ENCODE results near the gene LMAN1L.

LMAN1L gene

GRCh38 chr15:74821091-74821789 is 8.6 kb downstream of the LMAN1L start:
- Histone ChIP-seq H3K79me2 (ENCODE audit: control insufficient read depth, insufficient read depth, low read length, unreplicated experiment) (no peaks in the 10 kb centered on the region), H3K36me3 (ENCODE audit: insufficient read depth, low read length) (no peaks in the 10 kb centered on the region), H2AFZ (ENCODE audit: low read length, unreplicated experiment) (no peak overlapping the region), H3K4me1 (ENCODE audit: control insufficient read depth, insufficient read depth, low read length, unreplicated experiment) (peaks cover 18% of the 10 kb centered on the region), H3K4me3 (ENCODE audit: low read depth, low read length) (no peak overlapping the region), H3K27me3 (ENCODE audit: insufficient read depth, low read length) (peaks cover 20% of the 10 kb centered on the region), H3K27ac (ENCODE audit: low read depth, low read length) (no peak overlapping the region)

- Histone ChIP-seq H3K79me2 (ENCODE audit: control insufficient read depth, insufficient read depth, low read length, unreplicated experiment) (no peaks in the 10 kb centered on the region), H3K4me3 (ENCODE audit: low read depth, low read length) (no peak overlapping the region), H3K27ac (ENCODE audit: low read depth, low read length) (no peak overlapping the region), H3K27me3 (ENCODE audit: insufficient read depth, low read length) (peaks cover 24% of the 10 kb centered on the region), H3K36me3 (ENCODE audit: insufficient read depth, low read length) (no peaks in the 10 kb centered on the region), H3K4me1 (ENCODE audit: control insufficient read depth, insufficient read depth, low read length, unreplicated experiment) (peaks cover 18% of the 10 kb centered on the region), H2AFZ (ENCODE audit: low read length, unreplicated experiment) (no peak overlapping the region)
These were observed 9.1 kb downstream of the LMAN1L start for GRCh38 chr15:74821790-74822158.

- Histone ChIP-seq H3K27me3 (ENCODE audit: insufficient read depth, low read length) (peaks cover 28% of the 10 kb centered on the region), H3K36me3 (ENCODE audit: insufficient read depth, low read length) (no peaks in the 10 kb centered on the region), H2AFZ (ENCODE audit: low read length, unreplicated experiment) (no peak overlapping the region), H3K4me3 (ENCODE audit: low read depth, low read length) (no peak overlapping the region), H3K4me1 (ENCODE audit: control insufficient read depth, insufficient read depth, low read length, unreplicated experiment) (peaks cover 16% of the 10 kb centered on the region), H3K79me2 (ENCODE audit: control insufficient read depth, insufficient read depth, low read length, unreplicated experiment) (no peaks in the 10 kb centered on the region), H3K27ac (ENCODE audit: low read depth, low read length) (no peak overlapping the region)
These were observed 9.6 kb downstream of the LMAN1L start for GRCh38 chr15:74822233-74822632.

- H3K27ac ChIP-seq (ENCODE audit: low read depth, low read length) = no peak overlapping the region
- peaks cover 8% of the 10 kb centered on the region for H3K4me1 ChIP-seq (ENCODE audit: control insufficient read depth, insufficient read depth, low read length, unreplicated experiment)
- no peak overlapping the region for H3K4me3 ChIP-seq (ENCODE audit: low read depth, low read length)
- no peak overlapping the region for H2AFZ ChIP-seq (ENCODE audit: low read length, unreplicated experiment)
- H3K27me3 ChIP-seq (ENCODE audit: insufficient read depth, low read length) = peaks cover 39% of the 10 kb centered on the region
- no peaks in the 10 kb centered on the region for H3K79me2 ChIP-seq (ENCODE audit: control insufficient read depth, insufficient read depth, low read length, unreplicated experiment)
- no peaks in the 10 kb centered on the region for H3K36me3 ChIP-seq (ENCODE audit: insufficient read depth, low read length)
These were observed 10.7 kb downstream of the LMAN1L start for GRCh38 chr15:74823324-74823723.

GRCh38 chr15:74824976-74825375 is 12.3 kb downstream of the LMAN1L start:
- no peaks in the 10 kb centered on the region for H3K79me2 ChIP-seq (ENCODE audit: control insufficient read depth, insufficient read depth, low read length, unreplicated experiment)
- no peaks in the 10 kb centered on the region for H3K36me3 ChIP-seq (ENCODE audit: insufficient read depth, low read length)
- H3K4me1 ChIP-seq (ENCODE audit: control insufficient read depth, insufficient read depth, low read length, unreplicated experiment) = peaks cover 6% of the 10 kb centered on the region
- peaks cover 48% of the 10 kb centered on the region for H3K27me3 ChIP-seq (ENCODE audit: insufficient read depth, low read length)
- no peak overlapping the region for H3K4me3 ChIP-seq (ENCODE audit: low read depth, low read length)
- no peak overlapping the region for H3K27ac ChIP-seq (ENCODE audit: low read depth, low read length)
- no peak overlapping the region for H2AFZ ChIP-seq (ENCODE audit: low read length, unreplicated experiment)

DNA sequence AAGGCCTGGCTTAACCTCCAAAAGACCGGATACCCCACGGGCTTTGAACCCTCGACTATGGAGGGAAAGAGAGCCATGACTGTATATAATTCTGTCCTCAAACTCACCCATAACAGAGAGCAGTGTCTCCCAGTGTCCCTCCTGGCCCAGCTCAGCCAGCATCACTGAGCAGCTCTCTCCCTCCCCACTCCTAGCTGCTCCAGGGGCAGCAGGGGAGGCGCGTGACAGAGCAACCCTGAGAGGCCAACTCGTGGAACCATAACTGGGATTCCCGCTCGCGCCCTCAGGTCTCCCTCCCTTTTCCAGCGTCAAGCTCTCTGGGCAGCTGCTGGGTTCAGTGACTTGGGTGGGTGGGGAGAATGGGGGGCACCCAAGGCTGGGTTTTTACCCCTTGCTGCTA is 13.2 kb downstream of the LMAN1L start:
- Histone ChIP-seq H3K79me2 (ENCODE audit: control insufficient read depth, insufficient read depth, low read length, unreplicated experiment) (no peaks in the 10 kb centered on the region), H3K27me3 (ENCODE audit: insufficient read depth, low read length) (peaks cover 48% of the 10 kb centered on the region), H3K4me1 (ENCODE audit: control insufficient read depth, insufficient read depth, low read length, unreplicated experiment) (peaks cover 6% of the 10 kb centered on the region), H3K27ac (ENCODE audit: low read depth, low read length) (no peak overlapping the region), H3K36me3 (ENCODE audit: insufficient read depth, low read length) (no peaks in the 10 kb centered on the region), H2AFZ (ENCODE audit: low read length, unreplicated experiment) (no peak overlapping the region), H3K4me3 (ENCODE audit: low read depth, low read length) (no peak overlapping the region)

GRCh38 chr15:74826364-74826819 is 13.8 kb downstream of the LMAN1L start, which contains the start of gene CPLX3:
TSS of gene CPLX3 (plus strand) at chr15:74826627. CDS start at chr15:74826704, 77 bp downstream.
- Histone ChIP-seq H2AFZ (ENCODE audit: low read length, unreplicated experiment) (no peak within 1 kb of the TSS), H3K36me3 (ENCODE audit: insufficient read depth, low read length) (no peaks in the 10 kb centered on the region), H3K4me1 (ENCODE audit: control insufficient read depth, insufficient read depth, low read length, unreplicated experiment) (peaks cover 6% of the 10 kb centered on the region), H3K27me3 (ENCODE audit: insufficient read depth, low read length) (peaks cover 48% of the 10 kb centered on the region), H3K4me3 (ENCODE audit: low read depth, low read length) (no peak within 1 kb of the TSS), H3K79me2 (ENCODE audit: control insufficient read depth, insufficient read depth, low read length, unreplicated experiment) (no peaks in the 10 kb centered on the region), H3K27ac (ENCODE audit: low read depth, low read length) (no peak within 1 kb of the TSS)

DNA sequence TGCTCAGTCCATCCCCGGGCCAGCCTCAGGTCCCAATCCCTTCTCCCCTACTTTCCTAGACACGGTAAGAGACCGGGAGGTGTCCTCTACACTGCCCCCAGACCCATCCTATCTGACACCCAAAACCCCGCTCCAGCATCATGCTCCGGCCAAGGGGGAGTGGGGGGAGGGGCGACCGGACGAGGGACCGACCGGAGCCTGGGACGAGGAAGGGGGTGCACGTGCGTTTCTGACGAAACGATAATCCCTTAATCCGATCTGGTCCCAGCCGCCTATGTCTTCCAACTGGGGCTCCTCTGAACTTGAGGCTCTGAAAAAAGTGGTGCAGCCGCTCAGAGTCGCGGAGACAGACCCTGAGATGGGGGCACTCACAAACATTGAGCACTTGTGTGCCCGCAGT is 14.3 kb downstream of the LMAN1L start:
- Histone ChIP-seq H3K79me2 (ENCODE audit: control insufficient read depth, insufficient read depth, low read length, unreplicated experiment) (no peaks in the 10 kb centered on the region), H3K27me3 (ENCODE audit: insufficient read depth, low read length) (peaks cover 48% of the 10 kb centered on the region), H3K4me1 (ENCODE audit: control insufficient read depth, insufficient read depth, low read length, unreplicated experiment) (peaks cover 6% of the 10 kb centered on the region), H3K36me3 (ENCODE audit: insufficient read depth, low read length) (no peaks in the 10 kb centered on the region), H2AFZ (ENCODE audit: low read length, unreplicated experiment) (no peak overlapping the region), H3K27ac (ENCODE audit: low read depth, low read length) (no peak overlapping the region), H3K4me3 (ENCODE audit: low read depth, low read length) (no peak overlapping the region)

DNA sequence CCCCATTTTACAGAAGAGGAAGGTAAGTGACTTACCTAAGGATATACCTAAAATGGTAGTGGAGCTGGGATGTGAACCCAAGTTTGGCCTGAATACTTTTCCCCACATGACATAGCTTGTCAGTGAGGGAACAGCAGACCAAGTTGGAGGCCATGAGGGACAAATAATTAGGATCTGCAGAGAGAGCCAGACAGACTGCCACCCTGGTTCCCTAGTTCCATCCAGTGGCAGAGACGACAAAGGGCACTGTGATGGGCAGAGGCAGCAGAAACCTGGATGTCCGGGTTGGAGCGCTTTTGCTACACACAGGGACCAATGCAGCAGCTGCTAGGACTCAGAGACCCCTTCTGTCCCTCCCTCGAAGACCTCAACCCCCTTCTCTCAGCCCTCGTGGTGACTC is 15.0 kb downstream of the LMAN1L start:
- H3K4me3 ChIP-seq (ENCODE audit: low read depth, low read length) = no peak overlapping the region
- H3K4me1 ChIP-seq (ENCODE audit: control insufficient read depth, insufficient read depth, low read length, unreplicated experiment) = peaks cover 6% of the 10 kb centered on the region
- H2AFZ ChIP-seq (ENCODE audit: low read length, unreplicated experiment) = no peak overlapping the region
- no peak overlapping the region for H3K27ac ChIP-seq (ENCODE audit: low read depth, low read length)
- H3K27me3 ChIP-seq (ENCODE audit: insufficient read depth, low read length) = peaks cover 48% of the 10 kb centered on the region
- H3K79me2 ChIP-seq (ENCODE audit: control insufficient read depth, insufficient read depth, low read length, unreplicated experiment) = no peaks in the 10 kb centered on the region
- no peaks in the 10 kb centered on the region for H3K36me3 ChIP-seq (ENCODE audit: insufficient read depth, low read length)

- H2AFZ ChIP-seq (ENCODE audit: low read length, unreplicated experiment) = no peak overlapping the region
- no peak overlapping the region for H3K27ac ChIP-seq (ENCODE audit: low read depth, low read length)
- H3K4me1 ChIP-seq (ENCODE audit: control insufficient read depth, insufficient read depth, low read length, unreplicated experiment) = peaks cover 6% of the 10 kb centered on the region
- no peaks in the 10 kb centered on the region for H3K79me2 ChIP-seq (ENCODE audit: control insufficient read depth, insufficient read depth, low read length, unreplicated experiment)
- peaks cover 48% of the 10 kb centered on the region for H3K27me3 ChIP-seq (ENCODE audit: insufficient read depth, low read length)
- no peaks in the 10 kb centered on the region for H3K36me3 ChIP-seq (ENCODE audit: insufficient read depth, low read length)
- no peak overlapping the region for H3K4me3 ChIP-seq (ENCODE audit: low read depth, low read length)
These were observed 16.2 kb downstream of the LMAN1L start for GRCh38 chr15:74828835-74829234.

- H3K27me3 ChIP-seq (ENCODE audit: insufficient read depth, low read length) = peaks cover 44% of the 10 kb centered on the region
- H2AFZ ChIP-seq (ENCODE audit: low read length, unreplicated experiment) = no peak overlapping the region
- H3K27ac ChIP-seq (ENCODE audit: low read depth, low read length) = no peak overlapping the region
These were observed 16.9 kb downstream of the LMAN1L start for GRCh38 chr15:74829486-74829885.

More at GRCh38 chr15:74829486-74829885, 16.9 kb downstream of the LMAN1L start:
- no peak overlapping the region for H3K4me3 ChIP-seq (ENCODE audit: low read depth, low read length)
- no peaks in the 10 kb centered on the region for H3K79me2 ChIP-seq (ENCODE audit: control insufficient read depth, insufficient read depth, low read length, unreplicated experiment)
- peaks cover 6% of the 10 kb centered on the region for H3K4me1 ChIP-seq (ENCODE audit: control insufficient read depth, insufficient read depth, low read length, unreplicated experiment)
- no peaks in the 10 kb centered on the region for H3K36me3 ChIP-seq (ENCODE audit: insufficient read depth, low read length)

All from ACC112 (cell line).